NT2/D1 (cell line): ENCODE results near the gene RPN1.

Source experiments
- DNase-seq: peaks from one replicate; pipeline ENCODE4 v3.0.0-alpha.2; 2011; ENCODE audit warnings: low read depth, low spot score
- H3K27me3 ChIP-seq: 2 replicates; pipeline ENCODE4 v1.6.0; 2011; ENCODE audit warnings: mild to moderate bottlenecking; ENCODE audit not compliant: insufficient read length, insufficient read depth
- H3K36me3 ChIP-seq: 2 replicates; pipeline ENCODE4 v1.6.1; 2011; ENCODE audit warnings: mild to moderate bottlenecking, low read length, mixed read lengths; ENCODE audit not compliant: insufficient read depth, insufficient read length
- H3K4me1 ChIP-seq: 2 replicates; pipeline ENCODE4 v1.5.1; 2011; ENCODE audit not compliant: insufficient read depth, insufficient read length
- H3K4me3 ChIP-seq: 2 replicates; pipeline ENCODE4 v1.5.1; 2011; ENCODE audit warnings: low read depth; ENCODE audit not compliant: insufficient read length
- H3K9ac ChIP-seq: 2 replicates; pipeline ENCODE4 v1.6.0; 2011; ENCODE audit warnings: low read depth; ENCODE audit not compliant: insufficient read length
- H3K9me3 ChIP-seq: 2 replicates; pipeline ENCODE4 v1.5.1; 2011; ENCODE audit warnings: mild to moderate bottlenecking, low read length; ENCODE audit not compliant: insufficient read depth
- SUZ12 ChIP-seq: IDR thresholded peaks from 2 replicates; pipeline ENCODE4 v1.6.1; 2011; ENCODE audit not compliant: insufficient read length, insufficient read depth; ENCODE audit errors: extremely low read depth
- YY1 ChIP-seq: IDR thresholded peaks from 2 replicates; pipeline ENCODE4 v1.6.1; 2011; ENCODE audit not compliant: insufficient read length, insufficient read depth
- ZNF274 ChIP-seq: IDR thresholded peaks from 2 replicates; pipeline ENCODE4 v1.6.1; 2011; ENCODE audit warnings: mild to moderate bottlenecking, low read depth, low read length

Gene RPN1

DNA sequence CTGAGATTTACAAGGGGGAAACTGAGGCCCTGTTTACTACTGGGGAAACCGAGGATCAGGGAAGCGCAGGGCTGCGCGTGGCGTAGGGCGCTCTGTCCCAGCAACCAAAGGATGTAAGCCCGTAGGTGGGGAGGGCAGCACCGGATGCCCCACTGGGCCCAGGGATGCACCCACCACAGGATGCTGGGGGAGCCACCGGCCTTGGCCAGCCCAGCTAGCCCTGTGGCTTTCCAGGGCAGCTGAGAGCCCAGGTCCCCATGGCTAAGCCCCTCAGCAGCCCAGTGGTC is 33.4 kb downstream of the RPN1 start:
- Histone ChIP-seq H3K27me3 (no peaks in the 10 kb centered on the region), H3K36me3 (peaks cover 88% of the 10 kb centered on the region), H3K9me3 (no peaks in the 10 kb centered on the region), H3K9ac (peak overlapping the region; percentile 53), H3K4me3 (peak overlapping the region; percentile 13), H3K4me1 (peaks cover 5% of the 10 kb centered on the region)
- TF ChIP-seq YY1 (no peak), ZNF274 (no peak), SUZ12 (no peak)
- DNase-seq: no peak

DNA sequence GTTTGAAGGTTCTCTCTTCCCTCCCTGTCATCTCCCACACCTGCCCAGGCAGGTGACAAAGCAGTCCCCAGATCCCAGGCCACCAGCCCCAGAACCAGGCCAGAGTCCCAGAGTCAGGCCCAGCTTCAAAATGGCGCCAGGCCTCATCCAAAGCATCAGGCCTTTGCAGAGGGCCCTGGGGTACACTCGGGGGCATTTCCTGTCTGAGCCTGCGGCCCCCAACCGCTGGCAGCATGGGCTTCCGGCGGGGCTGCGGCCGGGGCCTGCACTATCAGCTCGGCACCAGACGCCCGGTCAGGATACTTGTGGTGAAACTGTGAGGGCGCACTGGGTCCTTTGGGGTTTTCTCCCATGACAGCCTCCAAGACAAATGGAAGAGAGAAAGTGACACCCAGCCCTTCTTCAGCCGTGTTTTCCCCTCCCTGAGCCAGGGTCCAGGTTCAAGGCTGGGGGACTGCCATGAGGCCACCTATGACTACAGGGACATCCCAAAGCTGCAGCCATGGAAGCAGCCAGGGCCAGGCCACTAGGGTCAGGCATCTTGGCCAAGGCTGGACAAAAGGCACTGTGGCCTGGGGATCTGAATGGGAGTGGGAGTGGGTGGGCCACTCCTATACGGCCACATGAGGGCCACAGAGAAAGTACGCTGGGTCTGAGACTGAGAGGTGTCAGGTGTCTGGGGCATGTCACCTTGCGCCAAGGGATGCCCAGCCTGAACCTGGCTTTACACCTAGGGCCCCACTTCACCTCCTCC is 33.9 kb downstream of the RPN1 start:
- Histone ChIP-seq H3K36me3 (peaks cover 83% of the 10 kb centered on the region), H3K4me3 (no peak overlapping the region), H3K9me3 (no peaks in the 10 kb centered on the region), H3K4me1 (peaks cover 5% of the 10 kb centered on the region), H3K9ac (peak overlapping the region; percentile 53), H3K27me3 (no peaks in the 10 kb centered on the region)
- TF ChIP-seq SUZ12: no peak
- TF ChIP-seq ZNF274: no peak
- no peak for TF ChIP-seq YY1
- DNase-seq: no peak

DNA sequence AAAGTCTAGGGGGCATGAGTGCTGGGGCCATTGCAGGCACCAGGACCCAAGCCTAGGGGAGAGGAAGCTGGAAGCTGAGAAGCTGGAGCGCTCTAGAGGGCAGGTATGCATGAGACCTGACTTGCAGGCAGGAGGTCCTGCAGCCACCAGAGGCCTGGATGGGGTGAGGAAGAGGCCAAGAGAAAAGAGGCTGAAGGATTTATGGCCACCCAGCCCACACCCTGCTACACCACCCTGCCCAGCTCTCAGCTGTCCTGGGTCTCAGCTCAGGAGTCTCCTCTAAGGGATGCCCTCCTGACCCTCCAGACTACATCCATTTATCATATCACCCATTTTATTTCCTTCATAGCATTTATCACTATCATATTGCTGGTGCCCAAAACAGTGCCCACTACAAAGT is 36.5 kb downstream of the RPN1 start:
- Histone ChIP-seq H3K9ac (no peak overlapping the region), H3K9me3 (no peaks in the 10 kb centered on the region)
- TF ChIP-seq ZNF274 (no peak), SUZ12 (no peak), YY1 (no peak)

DNA sequence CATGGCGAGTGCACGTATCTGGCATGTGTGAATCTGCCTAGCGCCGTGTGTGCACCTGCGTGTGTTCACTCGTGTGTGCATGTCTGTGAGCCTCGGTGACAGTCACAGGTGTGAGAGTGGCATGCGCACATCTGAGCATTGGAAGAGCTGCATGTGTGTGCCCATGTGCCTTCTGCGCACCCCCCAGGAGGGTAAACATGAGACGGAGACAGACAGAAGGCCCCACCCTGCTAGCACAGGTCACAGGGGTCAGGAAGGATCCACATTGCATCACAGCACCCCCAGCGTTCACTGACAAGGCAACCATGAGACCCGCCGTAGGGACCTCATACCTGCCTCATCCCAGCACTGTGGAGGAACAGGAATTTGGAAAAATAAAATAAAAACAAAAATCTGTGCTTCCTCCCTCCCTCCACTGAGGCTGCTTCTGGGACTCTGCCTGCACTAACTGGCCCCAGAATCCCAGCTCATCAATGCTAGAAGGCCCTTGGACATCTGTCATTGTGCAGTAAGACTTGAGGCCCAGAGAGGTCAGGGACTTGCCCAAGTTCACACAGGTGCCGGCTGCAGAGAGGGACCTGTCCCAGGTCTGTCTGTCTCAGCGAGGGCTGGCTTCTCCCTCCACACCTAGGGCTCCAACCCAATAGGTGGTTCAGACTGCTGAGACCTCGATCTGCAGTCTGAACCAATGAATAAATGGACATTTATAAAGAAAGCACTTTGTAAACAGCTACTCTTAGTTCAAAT is 37.4 kb downstream of the RPN1 start:
- H3K4me1 ChIP-seq: peaks cover 5% of the 10 kb centered on the region

More for the DNA sequence above, 36.5 kb downstream of the RPN1 start:
- Histone ChIP-seq H3K4me1 (peaks cover 5% of the 10 kb centered on the region), H3K4me3 (no peak overlapping the region), H3K27me3 (no peaks in the 10 kb centered on the region), H3K36me3 (peaks cover 56% of the 10 kb centered on the region)
- no peak for DNase-seq

DNA sequence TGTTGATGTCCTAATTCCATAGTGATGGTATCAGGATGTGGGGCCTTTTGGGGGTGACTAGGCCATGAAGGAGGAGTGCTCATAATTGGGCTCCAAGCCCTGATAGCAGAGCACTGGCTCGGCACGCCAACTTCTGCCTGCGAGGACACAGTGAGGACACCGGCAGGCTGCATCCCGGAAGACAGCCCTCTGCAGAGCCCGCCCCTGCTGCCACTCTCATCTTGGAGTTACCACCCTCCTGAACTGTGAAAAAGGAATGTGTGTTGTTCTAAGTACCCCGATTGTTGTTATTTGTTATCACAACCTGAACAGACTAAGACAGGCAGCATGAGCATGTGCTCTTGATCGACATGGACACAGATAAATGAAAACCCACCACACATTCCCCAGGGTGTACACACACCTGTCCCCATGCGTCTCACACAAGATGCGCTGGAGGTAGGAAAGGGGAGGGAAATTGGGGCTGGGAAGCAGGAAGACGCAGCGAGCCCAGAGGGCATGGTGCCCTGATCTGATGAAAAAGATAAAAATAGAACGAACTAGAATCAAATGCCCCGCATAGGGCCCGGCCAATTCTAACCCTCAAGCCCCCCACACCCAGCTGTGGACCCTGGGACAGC is 40.1 kb downstream of the RPN1 start:
- H3K4me1 ChIP-seq: peaks cover 3% of the 10 kb centered on the region
- no peak for DNase-seq
- H3K9ac ChIP-seq: no peak overlapping the region
- TF ChIP-seq SUZ12 (no peak), ZNF274 (no peak), YY1 (no peak)
- H3K4me3 ChIP-seq: no peak overlapping the region
- H3K27me3 ChIP-seq: peaks cover 14% of the 10 kb centered on the region
- peaks cover 21% of the 10 kb centered on the region for H3K36me3 ChIP-seq
- no peaks in the 10 kb centered on the region for H3K9me3 ChIP-seq

More for the DNA sequence above, 37.4 kb downstream of the RPN1 start:
- no peak for DNase-seq
- H3K9ac ChIP-seq: no peak overlapping the region
- peaks cover 48% of the 10 kb centered on the region for H3K36me3 ChIP-seq
- H3K27me3 ChIP-seq: peaks cover under 1% of the 10 kb centered on the region
- H3K9me3 ChIP-seq: no peaks in the 10 kb centered on the region
- TF ChIP-seq ZNF274 (no peak), YY1 (no peak), SUZ12 (no peak)
- no peak overlapping the region for H3K4me3 ChIP-seq

DNA sequence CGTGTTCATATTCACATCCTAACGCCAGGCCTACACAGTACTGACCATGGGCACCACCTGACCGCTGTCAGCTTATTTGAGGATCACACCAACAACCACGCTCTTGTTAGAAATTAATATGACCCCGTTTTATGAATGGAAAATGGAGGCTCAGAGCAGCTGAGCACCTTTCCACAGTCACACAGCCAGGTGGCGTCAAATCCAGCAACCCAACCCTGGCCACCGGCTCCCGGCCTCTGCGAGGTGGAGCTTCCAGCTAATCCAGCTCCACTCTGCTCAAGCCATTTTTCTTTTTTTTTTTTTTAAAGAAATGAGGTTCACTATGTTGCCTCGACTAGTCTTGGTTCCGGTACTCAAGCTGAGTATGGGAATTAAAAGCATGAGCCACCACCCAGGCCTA is 41.3 kb downstream of the RPN1 start:
- DNase-seq: no peak
- Histone ChIP-seq H3K27me3 (peaks cover 14% of the 10 kb centered on the region), H3K36me3 (peaks cover 17% of the 10 kb centered on the region), H3K9ac (no peak overlapping the region), H3K4me1 (peaks cover 5% of the 10 kb centered on the region), H3K4me3 (no peak overlapping the region), H3K9me3 (no peaks in the 10 kb centered on the region)
- TF ChIP-seq SUZ12: no peak
- no peak for TF ChIP-seq YY1
- no peak for TF ChIP-seq ZNF274

DNA sequence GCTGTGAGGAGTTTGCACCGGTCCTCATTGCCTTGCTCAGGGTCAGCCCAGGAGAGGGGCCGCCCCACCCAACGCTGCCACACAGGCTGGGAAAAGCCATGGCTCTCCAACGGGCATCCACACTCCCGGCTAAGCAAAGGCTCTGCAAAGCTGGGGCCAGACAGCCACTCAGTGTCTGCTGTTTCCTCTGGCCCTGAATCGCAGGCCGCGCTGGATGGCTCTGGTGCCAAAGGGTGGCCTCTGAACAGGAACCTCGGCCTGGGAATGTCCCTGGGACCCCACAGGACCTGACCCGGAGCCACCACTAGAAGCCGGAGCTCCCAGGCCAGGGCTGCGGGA is 42.9 kb downstream of the RPN1 start:
- no peak for DNase-seq
- H3K36me3 ChIP-seq: peaks cover 2% of the 10 kb centered on the region
- H3K4me1 ChIP-seq: peaks cover 16% of the 10 kb centered on the region
- no peak overlapping the region for H3K4me3 ChIP-seq
- H3K9me3 ChIP-seq: no peaks in the 10 kb centered on the region
- H3K9ac ChIP-seq: no peak overlapping the region
- no peak for TF ChIP-seq SUZ12
- TF ChIP-seq ZNF274: no peak
- no peak for TF ChIP-seq YY1
- peaks cover 14% of the 10 kb centered on the region for H3K27me3 ChIP-seq
